ENCODE data around the gene DNAJC13.

The DNAJC13 gene

GRCh38 chr3:132399054-132399929, 18.0 kb upstream of the DNAJC13 start:
- peak; percentile 90 for TF ChIP-seq RAD21 (IDR thresholded peaks at IDR 0.05; ENCODE audit: low read depth)
- no peak for TF ChIP-seq EP300 (IDR thresholded peaks at IDR 0.05; ENCODE audit: borderline replicate concordance)

GRCh38 chr3:132401255-132401654, 16.0 kb upstream of the DNAJC13 start:
- TF ChIP-seq FOXM1 (IDR thresholded peaks at IDR 0.05; ENCODE audit: borderline replicate concordance, low read depth), result no peak
- TF ChIP-seq EP300 (IDR thresholded peaks at IDR 0.05; ENCODE audit: borderline replicate concordance), result no peak

- TF ChIP-seq TEAD4 (IDR thresholded peaks at IDR 0.05), result no peak
Measured at GRCh38 chr3:132404276-132404675, 13.0 kb upstream of the DNAJC13 start.

- no peak for TF ChIP-seq MAX (IDR thresholded peaks at IDR 0.05)
- no peak for TF ChIP-seq FOXM1 (IDR thresholded peaks at IDR 0.05; ENCODE audit: borderline replicate concordance, low read depth)
- no peak for TF ChIP-seq CREB1 (IDR thresholded peaks at IDR 0.05; ENCODE audit: low read depth)
- TF ChIP-seq ZBTB7A (IDR thresholded peaks at IDR 0.05; ENCODE audit: low read depth), result no peak
- no peak for TF ChIP-seq CEBPB (IDR thresholded peaks at IDR 0.05)
- TF ChIP-seq TEAD4 (IDR thresholded peaks at IDR 0.05), result no peak
- TF ChIP-seq YY1 (IDR thresholded peaks at IDR 0.05; ENCODE audit: low read depth), result no peak
Measured at GRCh38 chr3:132405188-132405587, 12.1 kb upstream of the DNAJC13 start.

- TF ChIP-seq TAF1 (IDR thresholded peaks at IDR 0.05; ENCODE audit: low read depth), result no peak
- TF ChIP-seq USF1 (IDR thresholded peaks at IDR 0.05), result no peak
- TF ChIP-seq NFIC (IDR thresholded peaks at IDR 0.05), result no peak
- no peak for TF ChIP-seq CREB1 (IDR thresholded peaks at IDR 0.05; ENCODE audit: low read depth)
- no peak for TF ChIP-seq MAX (IDR thresholded peaks at IDR 0.05)
- TF ChIP-seq ZBTB7A (IDR thresholded peaks at IDR 0.05; ENCODE audit: low read depth), result no peak
- TF ChIP-seq CEBPB (IDR thresholded peaks at IDR 0.05), result no peak
- no peak for TF ChIP-seq YY1 (IDR thresholded peaks at IDR 0.05; ENCODE audit: low read depth)
Measured at GRCh38 chr3:132405609-132406299, 11.5 kb upstream of the DNAJC13 start.

GRCh38 chr3:132406587-132406986, 10.7 kb upstream of the DNAJC13 start:
- TF ChIP-seq FOXM1 (IDR thresholded peaks at IDR 0.05; ENCODE audit: borderline replicate concordance, low read depth), result no peak
- no peak for TF ChIP-seq TEAD4 (IDR thresholded peaks at IDR 0.05)
- TF ChIP-seq REST (IDR thresholded peaks at IDR 0.05; ENCODE audit: low read depth), result no peak
- TF ChIP-seq EP300 (IDR thresholded peaks at IDR 0.05; ENCODE audit: borderline replicate concordance), result no peak
- no peak for TF ChIP-seq CEBPB (IDR thresholded peaks at IDR 0.05)
- TF ChIP-seq CREB1 (IDR thresholded peaks at IDR 0.05; ENCODE audit: low read depth), result no peak
- no peak for TF ChIP-seq TAF1 (IDR thresholded peaks at IDR 0.05; ENCODE audit: low read depth)
- no peak for TF ChIP-seq EGR1 (IDR thresholded peaks at IDR 0.05)
- no peak for TF ChIP-seq ZBTB7A (IDR thresholded peaks at IDR 0.05; ENCODE audit: low read depth)
- TF ChIP-seq MAX (IDR thresholded peaks at IDR 0.05), result no peak
- TF ChIP-seq RAD21 (IDR thresholded peaks at IDR 0.05; ENCODE audit: low read depth), result no peak
- TF ChIP-seq TCF12 (IDR thresholded peaks at IDR 0.05; ENCODE audit: low read depth), result no peak
- TF ChIP-seq YY1 (IDR thresholded peaks at IDR 0.05; ENCODE audit: low read depth), result no peak
- TF ChIP-seq NFIC (IDR thresholded peaks at IDR 0.05), result no peak

GRCh38 chr3:132407025-132407424, 10.3 kb upstream of the DNAJC13 start:
- TF ChIP-seq FOXM1 (IDR thresholded peaks at IDR 0.05; ENCODE audit: borderline replicate concordance, low read depth) (no peak), EGR1 (IDR thresholded peaks at IDR 0.05) (no peak), REST (IDR thresholded peaks at IDR 0.05; ENCODE audit: low read depth) (no peak), TCF12 (IDR thresholded peaks at IDR 0.05; ENCODE audit: low read depth) (no peak), ZBTB7A (IDR thresholded peaks at IDR 0.05; ENCODE audit: low read depth) (no peak), CREB1 (IDR thresholded peaks at IDR 0.05; ENCODE audit: low read depth) (no peak), NFIC (IDR thresholded peaks at IDR 0.05) (no peak), RAD21 (IDR thresholded peaks at IDR 0.05; ENCODE audit: low read depth) (no peak)
